DOHH2 (cell line): ENCODE data around the gene VWA3B.

Experiments
- EZH2phosphoT487 ChIP-seq: fragments of 200-600 bp; sonication (generic); IDR thresholded peaks from 2 replicates; pipeline ENCODE4 v1.6.1; 2017; ENCODE audit warnings: borderline replicate concordance, mild to moderate bottlenecking, antibody characterized with exemption, low read length, moderate library complexity, mixed read lengths
- TF ChIP-seq, protein P1 (sequence below): fragments of 200-600 bp; sonication (generic); IDR thresholded peaks from one replicate; pipeline ENCODE4 v1.5.1; 2014; ENCODE audit warnings: antibody characterized with exemption, mild to moderate bottlenecking, low read depth, low read length; ENCODE audit not compliant: poor library complexity, severe bottlenecking

GRCh38 chr2:98102878-98103277 is 15.9 kb downstream of the VWA3B start:
- TF ChIP-seq, protein P1, sequence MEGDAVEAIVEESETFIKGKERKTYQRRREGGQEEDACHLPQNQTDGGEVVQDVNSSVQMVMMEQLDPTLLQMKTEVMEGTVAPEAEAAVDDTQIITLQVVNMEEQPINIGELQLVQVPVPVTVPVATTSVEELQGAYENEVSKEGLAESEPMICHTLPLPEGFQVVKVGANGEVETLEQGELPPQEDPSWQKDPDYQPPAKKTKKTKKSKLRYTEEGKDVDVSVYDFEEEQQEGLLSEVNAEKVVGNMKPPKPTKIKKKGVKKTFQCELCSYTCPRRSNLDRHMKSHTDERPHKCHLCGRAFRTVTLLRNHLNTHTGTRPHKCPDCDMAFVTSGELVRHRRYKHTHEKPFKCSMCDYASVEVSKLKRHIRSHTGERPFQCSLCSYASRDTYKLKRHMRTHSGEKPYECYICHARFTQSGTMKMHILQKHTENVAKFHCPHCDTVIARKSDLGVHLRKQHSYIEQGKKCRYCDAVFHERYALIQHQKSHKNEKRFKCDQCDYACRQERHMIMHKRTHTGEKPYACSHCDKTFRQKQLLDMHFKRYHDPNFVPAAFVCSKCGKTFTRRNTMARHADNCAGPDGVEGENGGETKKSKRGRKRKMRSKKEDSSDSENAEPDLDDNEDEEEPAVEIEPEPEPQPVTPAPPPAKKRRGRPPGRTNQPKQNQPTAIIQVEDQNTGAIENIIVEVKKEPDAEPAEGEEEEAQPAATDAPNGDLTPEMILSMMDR: no peak
- TF ChIP-seq EZH2phosphoT487: no peak
